T-cell (primary cell): Measurements from ENCODE around the gene IFIT2. TPM values are rescaled to one million over a fixed set of nuclear protein-coding genes. Genes with fewer than 3 reads are reported as not detected.

ENCODE experiments used
- ATAC-seq, 4 experiments: fragments of 200-7000 bp in 3 of 4; fragments of 150-1000 bp in 1 of 4; cut with Tn5 transposase; replicated peaks in 1 of 4; 1 replicate in 3 of 4; 2 replicates in 1 of 4; pipeline ENCODE4 v1.10.0; 2021; ENCODE audit warnings: moderate library complexity in 3 of 4, mild to moderate bottlenecking in 2 of 4, moderate number of reproducible peaks in 1 of 4
- CTCF ChIA-PET, 2 donors: fragments of 300-600 bp; sonication (Branson Sonifier 250); formaldehyde crosslinking; loops; one replicate each; lab custom pipeline; 2022; ENCODE audit warnings: antibody characterized with exemption in 2 of 2; lab: Charles Lee
- POLR2A ChIA-PET, 2 donors: fragments of 300-600 bp; sonication (Branson Sonifier 250); formaldehyde crosslinking; loops; one replicate each; lab custom pipeline; 2022; ENCODE audit warnings: antibody characterized with exemption in 2 of 2; lab: Charles Lee
- DNase-seq, 35 experiments: peaks; one replicate each; pipeline versions ENCODE4 v3.0.0 to v3.0.0-alpha.2; 2013 to 2023
- H3K27ac ChIP-seq: one replicate; pipeline ENCODE4 v1.5.1; 2013; ENCODE audit warnings: low read length
- H3K27me3 ChIP-seq, 2 experiments: replicated peaks in 1 of 2; 1 replicate in 1 of 2; 2 replicates in 1 of 2; pipeline versions ENCODE4 v1.6.1 to v1.7.0; 2013; ENCODE audit warnings: low read length in 1 of 2, mixed read lengths in 1 of 2; ENCODE audit not compliant: control insufficient read depth in 2 of 2, insufficient read depth in 2 of 2; ENCODE audit errors: extremely low read depth in 1 of 2
- H3K36me3 ChIP-seq, 2 donors: 1 replicate in 1 of 2; 2 replicates in 1 of 2; pipeline versions ENCODE4 v1.6.1 to v1.7.0; 2013; ENCODE audit warnings: low read length in 1 of 2; ENCODE audit not compliant: control insufficient read depth in 2 of 2, insufficient read depth in 1 of 2; ENCODE audit errors: extremely low read depth in 1 of 2
- H3K4me1 ChIP-seq, 2 experiments: 1 replicate in 1 of 2; 2 replicates in 1 of 2; pipeline versions ENCODE4 v1.6.1 to v1.7.0; 2013; ENCODE audit warnings: low read length in 2 of 2, mixed read lengths in 1 of 2; ENCODE audit not compliant: insufficient read depth in 2 of 2, control insufficient read depth in 1 of 2; ENCODE audit errors: extremely low read depth in 1 of 2
- H3K4me3 ChIP-seq, 2 donors: 1 replicate in 1 of 2; 2 replicates in 1 of 2; pipeline versions ENCODE4 v1.5.1 to v1.7.0; 2013; ENCODE audit warnings: mild to moderate bottlenecking in 2 of 2, low read length in 1 of 2, moderate library complexity in 1 of 2; ENCODE audit not compliant: control insufficient read depth in 1 of 2; ENCODE audit errors: extremely low read depth in 1 of 2
- H3K9me3 ChIP-seq: 2 replicates; pipeline ENCODE4 v1.7.0; 2013
- H3K27ac Mint-ChIP-seq, 2 donors: one replicate each; pipeline ENCODE4 v1.8.0; 2020 to 2021; ENCODE audit warnings: mild to moderate bottlenecking in 2 of 2, mixed read lengths in 2 of 2
- H3K27me3 Mint-ChIP-seq, 2 donors: one replicate each; pipeline ENCODE4 v1.8.0; 2021 to 2022; ENCODE audit warnings: mixed read lengths in 2 of 2
- H3K36me3 Mint-ChIP-seq: one replicate; pipeline ENCODE4 v1.8.0; 2021; ENCODE audit warnings: mixed read lengths
- H3K4me1 Mint-ChIP-seq, 3 donors: one replicate each; pipeline ENCODE4 v1.8.0; 2020 to 2022; ENCODE audit warnings: mixed read lengths in 3 of 3, mild to moderate bottlenecking in 1 of 3
- H3K4me3 Mint-ChIP-seq, 3 donors: one replicate each; pipeline ENCODE4 v1.8.0; 2020 to 2022; ENCODE audit warnings: mild to moderate bottlenecking in 3 of 3, mixed read lengths in 3 of 3, moderate library complexity in 3 of 3
- H3K9me3 Mint-ChIP-seq, 3 donors: one replicate each; pipeline ENCODE4 v1.8.0; 2020 to 2022; ENCODE audit warnings: mixed read lengths in 3 of 3
- WGBS: methylation state at CpG from one replicate; pipeline ENCODE4 v1.1.5; 2013; ENCODE audit warnings: missing lambda C conversion rate; ENCODE audit not compliant: insufficient coverage; 5-methylcytosine and 5-hydroxymethylcytosine counted together
- total RNA-seq, 35 experiments: library from RNA in 6 of 35; stranded (reverse) in 6 of 35; fragments of 120-200 nt in 1 of 35; gene quantifications; one replicate each; pipeline versions ENCODE4 v1.2.1 to v1.2.4 and lab custom pipeline; 2013 to 2026

The IFIT2 gene
- total RNA-seq, 5 donors from 2014 or later (not counting 1 experiment from before 2014, with no cell fraction given) = 6.4 to 13.9 (median 6.8) TPM

DNA sequence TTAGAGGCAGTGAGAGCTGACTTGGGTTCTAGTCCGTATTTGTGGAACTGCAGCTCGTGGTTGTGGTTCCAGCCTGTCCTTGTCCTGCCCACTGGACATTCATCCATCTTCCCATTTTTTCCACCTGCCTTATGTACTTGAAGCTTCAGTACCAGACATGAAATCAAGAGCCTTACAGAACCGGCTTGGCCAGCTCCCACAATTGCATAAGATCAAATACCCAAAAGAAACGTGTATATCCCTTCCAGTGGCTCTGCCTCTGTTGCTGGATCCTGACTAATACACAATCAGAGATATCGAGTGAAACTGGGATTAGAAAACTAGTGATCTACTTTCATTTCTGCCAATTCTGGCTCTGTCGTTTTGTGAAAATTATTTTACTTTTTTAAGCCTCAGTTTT lies 26.5 kb upstream of the IFIT2 start:
- CTCF ChIA-PET = interaction anchor here (0.6 to 1.3 kb wide), 2 partner anchors 248 to 321 kb away, joined by 3 read pairs; no protein-coding TSS in a partner anchor
- Histone ChIP-seq H3K9me3 (no peaks in the 10 kb centered on the region), H3K4me1 (no peaks in the 10 kb centered on the region), H3K36me3 (no peaks in the 10 kb centered on the region), H3K4me3 (no peak overlapping the region), H3K27me3 (no peaks in the 10 kb centered on the region), H3K27ac (no peak overlapping the region)
- no peaks in the 10 kb centered on the region for H3K4me1 Mint-ChIP-seq
- no peak for DNase-seq
- H3K36me3 Mint-ChIP-seq = no peaks in the 10 kb centered on the region
- no peak overlapping the region for H3K4me3 Mint-ChIP-seq
- H3K9me3 Mint-ChIP-seq = no peaks in the 10 kb centered on the region
- ATAC-seq = no peak
- 63% methylated on average over 2 of the region's 6 CpGs for WGBS
- H3K27ac Mint-ChIP-seq = no peak overlapping the region
- POLR2A ChIA-PET = no interaction called here
- peaks cover 2 to 7% of the 10 kb centered on the region in 2 donors for H3K27me3 Mint-ChIP-seq

GRCh38 chr10:89278034-89278535 lies 23.8 kb upstream of the IFIT2 start:
- no peak overlapping the region for H3K27ac Mint-ChIP-seq
- H3K36me3 Mint-ChIP-seq = no peaks in the 10 kb centered on the region
- CTCF ChIA-PET = interaction anchor here in 1 of 2 donors (0.6 kb wide), 1 partner anchor 366 kb away, joined by 3 read pairs; no protein-coding TSS in a partner anchor

DNA sequence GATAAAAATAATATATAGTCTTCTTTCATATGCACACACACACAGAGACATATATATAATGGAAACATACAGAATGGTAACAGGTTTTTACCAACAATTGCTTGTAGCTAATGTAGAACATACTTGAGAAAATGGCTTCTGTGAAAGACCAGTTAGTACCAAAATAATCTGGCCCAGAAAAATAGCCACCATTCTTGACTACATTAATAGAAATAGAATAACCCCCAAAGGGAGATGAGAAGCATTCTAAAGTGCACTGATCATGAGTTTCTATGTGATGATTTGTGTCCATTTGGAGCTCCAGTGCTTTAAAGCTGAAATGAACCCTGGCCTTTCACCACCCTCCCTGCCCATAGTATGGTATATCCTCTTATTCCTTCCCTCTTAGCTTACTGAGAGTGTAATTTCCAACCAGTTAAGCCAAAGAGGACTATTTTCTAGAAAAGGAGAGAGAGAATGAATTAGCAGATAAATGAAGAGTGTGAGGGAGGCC lies 22.9 kb upstream of the IFIT2 start:
- ATAC-seq (no peak), DNase-seq (no peak)
- Mint-ChIP-seq H3K4me1 (no peaks in the 10 kb centered on the region), H3K36me3 (no peaks in the 10 kb centered on the region), H3K4me3 (no peak overlapping the region), H3K27me3 (peaks cover 2 to 4% of the 10 kb centered on the region in 2 donors), H3K27ac (no peak overlapping the region), H3K9me3 (no peaks in the 10 kb centered on the region)
- CTCF ChIA-PET = no interaction called here
- no peak overlapping the region for H3K4me3 ChIP-seq
- H3K36me3 ChIP-seq = no peaks in the 10 kb centered on the region
- no peaks in the 10 kb centered on the region for H3K4me1 ChIP-seq
- POLR2A ChIA-PET = no interaction called here
- H3K9me3 ChIP-seq = no peaks in the 10 kb centered on the region
- H3K27me3 ChIP-seq = no peaks in the 10 kb centered on the region
- no peak overlapping the region for H3K27ac ChIP-seq

More at GRCh38 chr10:89278034-89278535, 23.8 kb upstream of the IFIT2 start:
- no CpG with 5 or more reads among the region's 1 CpG for WGBS
- no peaks in the 10 kb centered on the region for H3K4me1 Mint-ChIP-seq
- Histone ChIP-seq H3K27me3 (no peaks in the 10 kb centered on the region), H3K36me3 (no peaks in the 10 kb centered on the region), H3K27ac (no peak overlapping the region), H3K9me3 (no peaks in the 10 kb centered on the region), H3K4me1 (no peaks in the 10 kb centered on the region), H3K4me3 (no peak overlapping the region)
- H3K9me3 Mint-ChIP-seq = no peaks in the 10 kb centered on the region
- POLR2A ChIA-PET = no interaction called here
- peaks cover 2 to 4% of the 10 kb centered on the region in 2 donors for H3K27me3 Mint-ChIP-seq
- ATAC-seq (no peak), DNase-seq (no peak)
- no peak overlapping the region for H3K4me3 Mint-ChIP-seq

- no peak overlapping the region for H3K4me3 Mint-ChIP-seq
- peaks cover 2 to 4% of the 10 kb centered on the region in 2 donors for H3K27me3 Mint-ChIP-seq
- no peak overlapping the region for H3K4me3 ChIP-seq
- H3K4me1 Mint-ChIP-seq = no peaks in the 10 kb centered on the region
- DNase-seq (no peak), ATAC-seq (no peak)
- no peak overlapping the region for H3K27ac Mint-ChIP-seq
- H3K27ac ChIP-seq = no peak overlapping the region
- no peaks in the 10 kb centered on the region for H3K36me3 Mint-ChIP-seq
- POLR2A ChIA-PET = no interaction called here
- H3K4me1 ChIP-seq = no peaks in the 10 kb centered on the region
- CTCF ChIA-PET = no interaction called here
- H3K9me3 ChIP-seq = no peaks in the 10 kb centered on the region
- no peaks in the 10 kb centered on the region for H3K36me3 ChIP-seq
- no peaks in the 10 kb centered on the region for H3K9me3 Mint-ChIP-seq
- no CpG with 5 or more reads among the region's 1 CpG for WGBS
- H3K27me3 ChIP-seq = no peaks in the 10 kb centered on the region
Observed at GRCh38 chr10:89279421-89279869, 22.4 kb upstream of the IFIT2 start.

- H3K4me3 ChIP-seq = no peak overlapping the region
Observed at GRCh38 chr10:89280508-89280907, 21.3 kb upstream of the IFIT2 start.

DNA sequence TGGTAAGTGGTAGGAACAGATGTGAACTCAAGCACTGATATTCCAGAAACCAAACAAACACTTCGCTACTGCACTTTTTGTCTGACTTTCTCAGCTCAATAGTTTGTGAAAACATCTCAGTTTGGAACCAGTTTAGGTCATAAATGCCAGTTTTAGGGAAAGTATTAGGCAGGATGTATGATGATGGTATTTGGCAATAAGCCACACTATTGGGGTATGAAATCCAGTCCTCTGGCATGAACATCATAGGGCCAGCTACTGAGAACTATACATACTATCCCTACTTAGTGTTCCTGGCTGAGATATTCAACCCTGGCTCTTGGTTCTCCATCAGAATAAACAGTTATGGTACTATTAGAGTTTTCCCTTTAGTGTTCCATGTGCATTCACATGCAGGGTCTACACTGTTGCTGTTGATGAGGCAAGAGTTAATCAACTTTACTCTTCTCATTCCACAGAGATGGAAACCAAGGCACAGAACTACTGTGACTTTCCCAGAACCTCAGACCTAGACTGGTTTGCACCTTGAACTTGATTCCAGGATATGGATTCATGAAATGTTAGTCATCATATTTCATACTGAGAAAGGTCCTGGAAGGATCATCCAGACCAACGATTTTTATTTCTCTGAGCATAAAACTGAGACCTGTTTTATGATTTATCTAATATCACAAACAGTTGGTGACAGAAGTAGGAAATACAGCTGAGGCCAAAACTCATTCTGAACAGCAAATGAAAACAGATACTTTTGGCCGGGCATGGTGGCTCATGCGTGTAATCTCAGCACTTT lies 20.0 kb upstream of the IFIT2 start:
- H3K4me3 ChIP-seq = no peak overlapping the region
- H3K27ac ChIP-seq = no peak overlapping the region
- Mint-ChIP-seq H3K27ac (no peak overlapping the region), H3K36me3 (no peaks in the 10 kb centered on the region), H3K27me3 (peaks cover 0 to 4% of the 10 kb centered on the region in 2 donors), H3K4me1 (no peaks in the 10 kb centered on the region), H3K9me3 (no peaks in the 10 kb centered on the region), H3K4me3 (no peak overlapping the region)
- 100% methylated on average over 1 of the region's 4 CpGs for WGBS
- H3K27me3 ChIP-seq = peaks cover 0 to 2% of the 10 kb centered on the region in 2 experiments
- ChIA-PET POLR2A (no interaction called here), CTCF (no interaction called here)
- DNase-seq (no peak), ATAC-seq (no peak)
- no peaks in the 10 kb centered on the region for H3K4me1 ChIP-seq
- H3K36me3 ChIP-seq = no peaks in the 10 kb centered on the region
- H3K9me3 ChIP-seq = no peaks in the 10 kb centered on the region

More at GRCh38 chr10:89280508-89280907, 21.3 kb upstream of the IFIT2 start:
- no peak overlapping the region for H3K4me3 Mint-ChIP-seq
- no peak for ATAC-seq
- Histone ChIP-seq H3K27ac (no peak overlapping the region), H3K36me3 (no peaks in the 10 kb centered on the region), H3K27me3 (no peaks in the 10 kb centered on the region), H3K9me3 (no peaks in the 10 kb centered on the region), H3K4me1 (no peaks in the 10 kb centered on the region)
- H3K27me3 Mint-ChIP-seq = peaks cover 0 to under 1% of the 10 kb centered on the region in 2 donors
- DNase-seq = no peak
- no peaks in the 10 kb centered on the region for H3K9me3 Mint-ChIP-seq
- WGBS = no CpG with 5 or more reads among the region's 3 CpGs
- ChIA-PET CTCF (no interaction called here), POLR2A (no interaction called here)
- H3K27ac Mint-ChIP-seq = no peak overlapping the region
- H3K36me3 Mint-ChIP-seq = no peaks in the 10 kb centered on the region
- H3K4me1 Mint-ChIP-seq = no peaks in the 10 kb centered on the region
